Muscle layer of duodenum (tissue), 2 donors: Measurements from ENCODE around the gene PSMG4.

Source experiments
- H3K27ac ChIP-seq: one replicate; pipeline ENCODE4 v1.7.0; 2013; ENCODE audit warnings: mild to moderate bottlenecking, low read length
- H3K27me3 ChIP-seq: one replicate; pipeline ENCODE4 v1.7.0; 2013; ENCODE audit warnings: low read depth, mild to moderate bottlenecking, control low read depth, low read length
- H3K36me3 ChIP-seq, 2 donors: one replicate each; pipeline ENCODE4 v1.7.0; 2013; ENCODE audit warnings: low read length in 2 of 2, control low read depth in 1 of 2, mild to moderate bottlenecking in 1 of 2; ENCODE audit not compliant: insufficient read depth in 2 of 2, control insufficient read depth in 1 of 2
- H3K4me1 ChIP-seq, 2 donors: one replicate each; pipeline ENCODE4 v1.7.0; 2013; ENCODE audit warnings: low read length in 2 of 2, mild to moderate bottlenecking in 2 of 2, control low read depth in 1 of 2, moderate library complexity in 1 of 2; ENCODE audit not compliant: insufficient read depth in 2 of 2, control insufficient read depth in 1 of 2
- H3K4me3 ChIP-seq, 2 donors: one replicate each; pipeline ENCODE4 v1.7.0; 2013; ENCODE audit warnings: low read length in 2 of 2, low read depth in 1 of 2, mild to moderate bottlenecking in 1 of 2
- H3K9me3 ChIP-seq, 2 donors: one replicate each; pipeline ENCODE4 v1.7.0; 2013; ENCODE audit warnings: low read length in 2 of 2, control low read depth in 1 of 2, mild to moderate bottlenecking in 1 of 2; ENCODE audit not compliant: control insufficient read depth in 1 of 2
- donor health status: healthy.

Gene PSMG4

DNA sequence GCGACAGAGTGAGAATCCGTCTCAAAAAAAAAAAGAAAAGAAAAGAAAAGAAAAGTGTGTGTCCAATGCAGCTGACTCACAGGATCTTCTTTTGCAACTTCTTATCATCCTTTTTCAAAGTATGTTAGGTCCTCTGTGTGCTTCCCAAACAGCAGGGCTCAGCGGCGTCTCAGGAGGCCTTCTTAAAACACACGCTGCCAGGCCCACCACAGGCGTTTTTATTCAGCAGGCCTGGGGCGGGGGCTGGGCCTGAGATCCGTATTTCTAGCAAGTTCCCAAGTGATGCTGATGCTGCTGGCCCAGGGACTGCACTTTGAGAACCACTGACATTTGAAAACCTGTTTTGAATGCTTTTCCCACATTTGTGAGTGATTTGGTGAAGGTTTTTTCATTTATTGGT lies 57.1 kb downstream of the PSMG4 start:
- Histone ChIP-seq H3K9me3 (no peaks in the 10 kb centered on the region), H3K4me1 (no peaks in the 10 kb centered on the region), H3K27ac (no peak overlapping the region), H3K36me3 (peaks cover 0 to 4% of the 10 kb centered on the region in 2 donors), H3K4me3 (no peak overlapping the region), H3K27me3 (no peaks in the 10 kb centered on the region)

DNA sequence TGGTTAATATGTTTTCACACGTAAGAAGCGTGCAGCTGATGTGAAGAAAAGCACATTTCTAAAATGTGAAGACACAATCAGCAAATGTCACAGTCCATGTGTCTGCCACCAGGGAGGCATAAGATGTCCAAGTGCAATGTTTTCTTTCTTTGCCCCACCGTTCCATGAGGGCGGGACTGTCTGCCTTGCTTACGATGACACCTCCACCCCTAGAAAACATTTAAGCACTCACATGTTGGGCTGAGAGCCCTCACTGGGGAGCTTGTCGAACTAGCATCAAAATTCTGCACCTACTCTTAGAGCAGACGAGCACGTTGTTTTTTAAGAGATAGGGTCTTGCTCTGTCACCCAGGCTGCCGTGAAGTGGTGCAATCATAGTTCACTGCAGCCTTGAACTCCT lies 57.6 kb downstream of the PSMG4 start:
- Histone ChIP-seq H3K9me3 (no peaks in the 10 kb centered on the region), H3K4me1 (no peaks in the 10 kb centered on the region), H3K4me3 (no peak overlapping the region), H3K36me3 (peaks cover 0 to 4% of the 10 kb centered on the region in 2 donors), H3K27ac (no peak overlapping the region), H3K27me3 (no peaks in the 10 kb centered on the region)

DNA sequence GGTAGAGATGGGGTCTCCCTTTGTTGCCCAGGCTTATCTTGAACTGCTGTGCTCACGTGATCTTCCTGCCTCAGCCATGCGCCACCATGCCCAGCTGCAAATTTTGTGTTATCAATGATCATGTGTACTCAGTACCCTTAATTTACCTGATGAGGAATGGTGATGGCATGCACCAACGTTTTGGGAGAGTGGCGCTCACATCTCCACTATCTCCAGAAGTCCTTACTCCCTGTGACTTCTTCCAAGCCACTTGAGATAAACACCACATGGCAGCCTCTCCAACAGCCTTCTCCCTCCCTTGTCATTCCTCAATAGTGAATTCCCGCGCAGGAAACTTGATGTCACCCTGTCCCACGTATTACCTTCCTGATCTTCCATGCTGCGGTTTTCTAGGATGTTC lies 58.1 kb downstream of the PSMG4 start:
- Histone ChIP-seq H3K27me3 (no peaks in the 10 kb centered on the region), H3K4me1 (no peaks in the 10 kb centered on the region), H3K9me3 (no peaks in the 10 kb centered on the region), H3K36me3 (peaks cover 0 to 4% of the 10 kb centered on the region in 2 donors), H3K27ac (no peak overlapping the region), H3K4me3 (no peak overlapping the region)
